Measurements from ENCODE around the gene CCDC184.
"Not testable (repeated sequence)": the region's sequence is repeated elsewhere in the genome, so short reads cannot be mapped to it uniquely, and the experiment has no call there.

Gene CCDC184

GRCh38 chr12:48201516-48201915 lies 18.1 kb downstream of the CCDC184 start:
- no peak for DNase-seq (ENCODE audit: low read depth in 4 of 4, low spot score in 1 of 4)

- no peak for DNase-seq (ENCODE audit: low read depth in 4 of 4, low spot score in 1 of 4)
Measured at GRCh38 chr12:48202766-48203165, 19.3 kb downstream of the CCDC184 start.

GRCh38 chr12:48203192-48203591 lies 19.7 kb downstream of the CCDC184 start, which contains the start of gene OR10AD1:
OR10AD1 (minus strand) TSS chr12:48203292; CDS start chr12:48203292, 0 bp downstream.
- no peak for DNase-seq (ENCODE audit: low read depth in 4 of 4, low spot score in 1 of 4)

GRCh38 chr12:48209495-48209894 lies 26.1 kb downstream of the CCDC184 start:
- not testable (repeated sequence) for DNase-seq (ENCODE audit: low read depth in 4 of 4, low spot score in 1 of 4)

GRCh38 chr12:48216785-48217184 lies 33.3 kb downstream of the CCDC184 start:
- DNase-seq (ENCODE audit: low read depth in 4 of 4, low spot score in 1 of 4) = no peak

GRCh38 chr12:48219631-48220030 lies 36.2 kb downstream of the CCDC184 start:
- DNase-seq (ENCODE audit: low read depth in 4 of 4, low spot score in 1 of 4) = no peak

GRCh38 chr12:48220701-48221100 lies 37.3 kb downstream of the CCDC184 start:
- DNase-seq (ENCODE audit: low read depth in 4 of 4, low spot score in 1 of 4) = no peak

- no peak for DNase-seq (ENCODE audit: low read depth in 4 of 4, low spot score in 1 of 4)
Measured at GRCh38 chr12:48221645-48222044, 38.2 kb downstream of the CCDC184 start.

GRCh38 chr12:48224533-48224932 lies 41.1 kb downstream of the CCDC184 start:
- not testable (repeated sequence) for DNase-seq (ENCODE audit: low read depth in 4 of 4, low spot score in 1 of 4)

- not testable (repeated sequence) for DNase-seq (ENCODE audit: low read depth in 4 of 4, low spot score in 1 of 4)
Measured at GRCh38 chr12:48231169-48231958, 47.9 kb downstream of the CCDC184 start.

Data from stimulated activated CD4-positive, alpha-beta T cell treated with anti-CD3 and anti-CD28 coated beads, Interleukin-1b, Interleukin-23, amount 100 ng/mL, for 24 hours (primary cell).